A549 (cell line): ENCODE results near the gene STX19. TPM values are rescaled to one million over a fixed set of nuclear protein-coding genes. Genes with fewer than 3 reads are reported as not detected.

Experiments
- ATAC-seq, 2 experiments: fragments of 200-7000 bp in 1 of 2; fragments of >200 bp in 1 of 2; cut with Nextera tagmentation in 1 of 2; cut with Tn5 transposase in 1 of 2; 3 replicates each; pipeline versions ENCODE4 v1.8.0 to v1.9.1; 2018 to 2020; ENCODE audit warnings: mild to moderate bottlenecking in 1 of 2, moderate library complexity in 1 of 2
- CTCF ChIA-PET: fragments of 300-600 bp; sonication (Branson Sonifier 250); formaldehyde crosslinking; extraction: SDS; loops from one replicate; lab custom pipeline; 2021; ENCODE audit warnings: antibody characterized with exemption, inconsistent platforms; lab: Yijun Ruan, JAX
- POLR2A ChIA-PET: fragments of 350-600 bp; formaldehyde crosslinking; extraction: SDS; loops from one replicate; lab custom pipeline; 2021; ENCODE audit warnings: antibody characterized with exemption, inconsistent platforms; lab: Yijun Ruan, JAX
- DNase-seq, 2 experiments: peaks; one replicate each; pipeline versions ENCODE4 v3.0.0 to v3.0.0-alpha.2; 2011 to 2016; ENCODE audit warnings: low read depth in 1 of 2, low spot score in 1 of 2
- FAIRE-seq: peaks from 2 replicates; lab custom pipeline; 2011; peaks lifted over from hg19 to GRCh38; lab: Jason Lieb, UNC
- H3K27ac ChIP-seq, 2 experiments: fragments of >200 bp; sonication (Bioruptor Twin); formaldehyde crosslinking; 3 replicates each; pipeline ENCODE4 v1.5.1; 2016 to 2017
- H3K4me1 ChIP-seq: fragments of >200 bp; sonication (Bioruptor Twin); formaldehyde crosslinking; 3 replicates; pipeline ENCODE4 v1.6.1; 2016
- H3K4me2 ChIP-seq: fragments of >200 bp; sonication (Bioruptor Twin); formaldehyde crosslinking; 3 replicates; pipeline ENCODE4 v1.6.1; 2016
- H3K4me3 ChIP-seq: fragments of >200 bp; sonication (Bioruptor Twin); formaldehyde crosslinking; 3 replicates; pipeline ENCODE4 v1.5.1; 2016
- H3K9me3 ChIP-seq: fragments of >200 bp; sonication (Bioruptor Twin); formaldehyde crosslinking; 3 replicates; pipeline ENCODE4 v1.6.1; 2016
- CEBPB ChIP-seq, 2 experiments: fragments of >200 bp in 1 of 2; sonication (Bioruptor Twin) in 1 of 2; formaldehyde crosslinking in 1 of 2; IDR thresholded peaks; 2 replicates each; pipeline ENCODE4 v1.6.1; 2012 to 2016
- EHF ChIP-seq: fragments of 250-450 bp; sonication (Bioruptor Pico); IDR thresholded peaks from 2 replicates; pipeline ENCODE4 v1.5.0; 2020; ENCODE audit warnings: mild to moderate bottlenecking
- EP300 ChIP-seq, 2 experiments: fragments of >200 bp; sonication (Bioruptor Twin); formaldehyde crosslinking; IDR thresholded peaks; 2 replicates in 1 of 2; 3 replicates in 1 of 2; pipeline ENCODE4 v1.6.1; 2016 to 2017
- FOSB ChIP-seq: fragments of 250-450 bp; sonication (Bioruptor Pico); IDR thresholded peaks from 2 replicates; pipeline ENCODE4 v1.5.0; 2020; ENCODE audit warnings: mild to moderate bottlenecking, moderate library complexity
- FOXS1 ChIP-seq: fragments of 250-450 bp; sonication (Bioruptor Pico); IDR thresholded peaks from 2 replicates; pipeline ENCODE4 v1.5.0; 2020; ENCODE audit warnings: mild to moderate bottlenecking, moderate library complexity
- HOXA7 ChIP-seq: fragments of 250-450 bp; sonication (Bioruptor Pico); IDR thresholded peaks from 2 replicates; pipeline ENCODE4 v1.5.0; 2020; ENCODE audit warnings: mild to moderate bottlenecking, moderate library complexity
- HOXB5 ChIP-seq: fragments of 250-450 bp; sonication (Bioruptor Pico); IDR thresholded peaks from 2 replicates; pipeline ENCODE4 v1.5.0; 2020; ENCODE audit warnings: mild to moderate bottlenecking, moderate library complexity
- JUN ChIP-seq, 2 experiments: fragments of >200 bp; sonication (Bioruptor Twin); formaldehyde crosslinking; IDR thresholded peaks; 2 replicates in 1 of 2; 3 replicates in 1 of 2; pipeline ENCODE4 v1.6.1; 2016 to 2017
- MAFK ChIP-seq: fragments of 450-650 bp; IDR thresholded peaks from 2 replicates; pipeline ENCODE4 v1.6.1; 2014; ENCODE audit not compliant: partially characterized antibody
- NFE2L2 ChIP-seq: fragments of 150-350 bp; conservative IDR thresholded peaks from 2 replicates; pipeline ENCODE4 v1.6.1; 2014; ENCODE audit warnings: low read length
- NPAS2 ChIP-seq: fragments of 250-450 bp; sonication (Bioruptor Pico); IDR thresholded peaks from 2 replicates; pipeline ENCODE4 v1.8.0; 2022; ENCODE audit warnings: mild to moderate bottlenecking, moderate library complexity, borderline replicate concordance
- RCOR1 ChIP-seq: fragments of 150-350 bp; IDR thresholded peaks from 2 replicates; pipeline ENCODE4 v1.6.1; 2014; ENCODE audit warnings: antibody characterized with exemption, low read length, low read depth
- SMC3 ChIP-seq: fragments of >200 bp; sonication (Bioruptor Twin); formaldehyde crosslinking; IDR thresholded peaks from 3 replicates; pipeline ENCODE4 v1.6.1; 2018; ENCODE audit warnings: inconsistent platforms
- WGBS: methylation state at CpG from one replicate; pipeline ENCODE4 v1.1.6; 2017; ENCODE audit errors: missing lambda C conversion rate; 5-methylcytosine and 5-hydroxymethylcytosine counted together
- polyA plus RNA-seq, 4 experiments: library from polyadenylated mRNA; depleted of rRNA in 3 of 4; stranded (reverse); fragments of >200 nt; fragmentation: RNase III in 1 of 4; extraction: RNeasy Plus Mini Kit Qiagen cat#74134 plus additional on column Dnase treatment in 1 of 4; gene quantifications; 2 replicates in 3 of 4; 3 replicates in 1 of 4; pipeline ENCODE4 v1.2.3, GENCODE V29; 2011 to 2017
- TF ChIP-seq, protein P1 (sequence below): IDR thresholded peaks from 2 replicates; pipeline ENCODE4 v1.6.1; 2012
- TF ChIP-seq, protein P2 (sequence below): IDR thresholded peaks from 2 replicates; pipeline ENCODE4 v1.6.1; 2012
- TF ChIP-seq, protein P3 (sequence below): fragments of 250-450 bp; sonication (Bioruptor Pico); IDR thresholded peaks from 2 replicates; pipeline ENCODE4 v1.5.0; 2021; ENCODE audit warnings: mild to moderate bottlenecking, moderate library complexity, borderline replicate concordance
- TF ChIP-seq, protein P4 (sequence below): IDR thresholded peaks from 2 replicates; pipeline ENCODE4 v1.6.1; 2012; ENCODE audit warnings: low read depth, borderline replicate concordance

The STX19 gene
- polyA plus RNA-seq, 2 of the 4 experiments (the other 2 are of a cell fraction), result 0.17 TPM; not detected in 1

DNA sequence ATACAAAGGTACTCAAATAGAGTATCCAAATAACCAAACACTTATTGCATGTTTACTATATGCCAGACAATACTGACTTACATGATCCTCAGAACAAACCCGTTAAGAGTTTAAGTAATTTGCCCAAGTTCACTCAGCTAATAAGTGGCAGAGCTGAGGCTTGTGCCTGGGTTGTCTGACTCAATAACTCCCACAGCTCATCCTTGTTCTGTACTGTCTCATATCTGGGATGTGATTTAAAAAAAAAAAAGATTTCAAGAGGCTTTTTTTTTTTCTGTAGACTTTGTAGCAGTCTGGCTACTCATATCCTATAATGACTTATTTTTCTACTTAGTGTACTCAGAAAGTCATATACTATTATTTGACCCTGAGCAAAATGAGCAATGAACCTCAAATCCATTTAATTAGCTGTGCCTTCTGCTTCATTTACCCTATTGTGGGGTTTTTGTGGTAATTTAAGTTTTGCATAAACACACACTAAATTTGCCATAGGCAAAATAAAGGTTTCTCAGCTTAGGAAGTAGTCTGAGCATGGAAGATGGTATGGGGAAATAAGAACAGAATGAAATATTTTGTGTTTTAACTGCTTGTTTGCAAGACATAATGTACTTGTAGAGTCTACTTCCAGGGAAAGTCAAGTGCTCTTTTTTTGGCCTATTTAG is 37.6 kb upstream of the STX19 start (continued):
- TF ChIP-seq CEBPB (IDR thresholded peaks at IDR 0.05) (no peak), HOXB5 (CRISPR knock-in tag) (no peak), EHF (CRISPR knock-in tag) (no peak), RCOR1 (no peak)

DNA sequence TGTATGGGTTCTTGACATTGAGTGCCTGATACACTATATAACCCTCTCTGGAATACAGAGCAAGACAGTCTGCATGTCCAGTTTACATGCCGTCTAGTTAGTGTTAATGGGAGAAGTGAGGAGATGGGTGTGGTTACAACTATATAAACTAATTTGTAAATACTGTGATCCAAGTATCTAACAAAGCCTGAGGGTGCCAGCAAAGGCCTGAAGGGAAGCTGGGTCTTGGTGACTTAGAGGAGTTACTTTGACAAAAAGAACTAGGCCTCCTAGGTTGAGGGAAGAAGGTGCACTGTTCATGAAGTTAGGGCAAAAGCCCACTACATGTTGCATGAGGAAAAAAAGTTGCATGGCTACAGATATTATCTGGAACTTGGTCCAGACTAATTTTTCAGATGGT is 36.7 kb upstream of the STX19 start:
- FAIRE-seq, result no peak
- DNase-seq, result no peak
- H3K9me3 ChIP-seq, result no peaks in the 10 kb centered on the region
- POLR2A ChIA-PET, result no interaction called here
- CTCF ChIA-PET, result no interaction called here
- no peak overlapping the region for H3K27ac ChIP-seq
- TF ChIP-seq NPAS2 (CRISPR knock-in tag) (no peak), EP300 (IDR thresholded peaks at IDR 0.05) (no peak), HOXA7 (CRISPR knock-in tag) (no peak), JUN (IDR thresholded peaks at IDR 0.05) (no peak), FOXS1 (CRISPR knock-in tag) (no peak), FOSB (CRISPR knock-in tag) (no peak), SMC3 (no peak)
- TF ChIP-seq, protein P1, sequence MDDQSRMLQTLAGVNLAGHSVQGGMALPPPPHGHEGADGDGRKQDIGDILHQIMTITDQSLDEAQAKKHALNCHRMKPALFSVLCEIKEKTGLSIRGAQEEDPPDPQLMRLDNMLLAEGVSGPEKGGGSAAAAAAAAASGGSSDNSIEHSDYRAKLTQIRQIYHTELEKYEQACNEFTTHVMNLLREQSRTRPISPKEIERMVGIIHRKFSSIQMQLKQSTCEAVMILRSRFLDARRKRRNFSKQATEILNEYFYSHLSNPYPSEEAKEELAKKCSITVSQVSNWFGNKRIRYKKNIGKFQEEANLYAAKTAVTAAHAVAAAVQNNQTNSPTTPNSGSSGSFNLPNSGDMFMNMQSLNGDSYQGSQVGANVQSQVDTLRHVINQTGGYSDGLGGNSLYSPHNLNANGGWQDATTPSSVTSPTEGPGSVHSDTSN, result no peak
- TF ChIP-seq, protein P2, sequence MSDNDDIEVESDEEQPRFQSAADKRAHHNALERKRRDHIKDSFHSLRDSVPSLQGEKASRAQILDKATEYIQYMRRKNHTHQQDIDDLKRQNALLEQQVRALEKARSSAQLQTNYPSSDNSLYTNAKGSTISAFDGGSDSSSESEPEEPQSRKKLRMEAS, result no peak
- TF ChIP-seq, protein P3, sequence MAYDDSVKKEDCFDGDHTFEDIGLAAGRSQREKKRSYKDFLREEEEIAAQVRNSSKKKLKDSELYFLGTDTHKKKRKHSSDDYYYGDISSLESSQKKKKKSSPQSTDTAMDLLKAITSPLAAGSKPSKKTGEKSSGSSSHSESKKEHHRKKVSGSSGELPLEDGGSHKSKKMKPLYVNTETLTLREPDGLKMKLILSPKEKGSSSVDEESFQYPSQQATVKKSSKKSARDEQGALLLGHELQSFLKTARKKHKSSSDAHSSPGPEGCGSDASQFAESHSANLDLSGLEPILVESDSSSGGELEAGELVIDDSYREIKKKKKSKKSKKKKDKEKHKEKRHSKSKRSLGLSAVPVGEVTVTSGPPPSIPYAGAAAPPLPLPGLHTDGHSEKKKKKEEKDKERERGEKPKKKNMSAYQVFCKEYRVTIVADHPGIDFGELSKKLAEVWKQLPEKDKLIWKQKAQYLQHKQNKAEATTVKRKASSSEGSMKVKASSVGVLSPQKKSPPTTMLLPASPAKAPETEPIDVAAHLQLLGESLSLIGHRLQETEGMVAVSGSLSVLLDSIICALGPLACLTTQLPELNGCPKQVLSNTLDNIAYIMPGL (CRISPR knock-in tag), result no peak
- TF ChIP-seq, protein P4, sequence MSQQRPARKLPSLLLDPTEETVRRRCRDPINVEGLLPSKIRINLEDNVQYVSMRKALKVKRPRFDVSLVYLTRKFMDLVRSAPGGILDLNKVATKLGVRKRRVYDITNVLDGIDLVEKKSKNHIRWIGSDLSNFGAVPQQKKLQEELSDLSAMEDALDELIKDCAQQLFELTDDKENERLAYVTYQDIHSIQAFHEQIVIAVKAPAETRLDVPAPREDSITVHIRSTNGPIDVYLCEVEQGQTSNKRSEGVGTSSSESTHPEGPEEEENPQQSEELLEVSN, result no peak
- ATAC-seq, result no peak
- H3K4me3 ChIP-seq, result no peak overlapping the region
- peaks cover 18% of the 10 kb centered on the region; the same call in 2 of the 3 replicates for H3K4me1 ChIP-seq
- WGBS, result 59% methylated on average over 1 of the region's 1 CpG
- peak overlapping the region; percentile 83 for H3K4me2 ChIP-seq

DNA sequence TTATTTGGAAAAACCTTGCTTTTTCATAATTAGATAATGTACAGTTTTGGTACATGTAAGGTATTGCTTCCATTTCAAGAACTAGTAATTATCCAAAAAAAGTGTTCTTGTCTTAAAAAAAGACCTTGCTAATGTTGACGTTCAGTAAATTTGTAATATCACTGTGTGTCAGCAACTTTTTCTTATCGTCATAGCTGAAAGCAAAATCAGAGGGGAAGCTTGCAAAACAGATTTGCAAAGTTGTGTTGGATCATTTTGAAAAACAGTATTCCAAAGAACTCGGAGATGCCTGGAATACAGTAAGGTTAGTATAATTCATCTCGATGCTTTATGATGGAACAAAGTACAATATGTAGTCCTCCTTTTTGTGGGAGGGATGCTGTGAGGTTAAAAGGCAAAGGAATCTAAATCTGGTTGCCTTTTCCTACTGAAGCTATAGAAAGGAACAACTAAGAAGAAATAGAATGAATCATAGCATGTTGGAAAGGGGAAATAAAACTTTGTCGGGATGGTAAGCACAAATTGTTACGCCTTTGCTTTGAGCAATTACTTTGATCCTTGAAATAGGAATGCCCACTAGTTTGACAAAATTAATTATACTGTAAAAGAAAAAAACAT is 36.0 kb upstream of the STX19 start:
- FAIRE-seq (no peak), ATAC-seq (no peak)

More for the DNA sequence above, 36.0 kb upstream of the STX19 start:
- POLR2A ChIA-PET, result interaction anchor here (0.7 kb wide), 1 partner anchor 9 kb away, joined by 3 read pairs; no protein-coding TSS in a partner anchor
- Histone ChIP-seq H3K4me1 (peaks cover 18% of the 10 kb centered on the region; the same call in 2 of the 3 replicates), H3K4me3 (peak overlapping the region; percentile 56), H3K4me2 (peak overlapping the region; percentile 83), H3K27ac (peak overlapping the region; percentile 94 to 96; a peak in 4 of 6 replicates), H3K9me3 (no peaks in the 10 kb centered on the region)
- WGBS, result 62% methylated on average over 6 of the region's 6 CpGs
- CTCF ChIA-PET, result no interaction called here
- TF ChIP-seq MAFK, result peak; percentile 50
- TF ChIP-seq NPAS2 (CRISPR knock-in tag), result no peak
- TF ChIP-seq NFE2L2, result peak; percentile 37; the same call in 1 of the 2 replicates
- DNase-seq, result no peak
